ENCODE data around the gene SPO11. TPM values are rescaled to one million over a fixed set of nuclear protein-coding genes. Genes with fewer than 3 reads are reported as not detected.

SPO11 gene
- total RNA-seq, 1 experiment from 2014 or later = not detected

DNA sequence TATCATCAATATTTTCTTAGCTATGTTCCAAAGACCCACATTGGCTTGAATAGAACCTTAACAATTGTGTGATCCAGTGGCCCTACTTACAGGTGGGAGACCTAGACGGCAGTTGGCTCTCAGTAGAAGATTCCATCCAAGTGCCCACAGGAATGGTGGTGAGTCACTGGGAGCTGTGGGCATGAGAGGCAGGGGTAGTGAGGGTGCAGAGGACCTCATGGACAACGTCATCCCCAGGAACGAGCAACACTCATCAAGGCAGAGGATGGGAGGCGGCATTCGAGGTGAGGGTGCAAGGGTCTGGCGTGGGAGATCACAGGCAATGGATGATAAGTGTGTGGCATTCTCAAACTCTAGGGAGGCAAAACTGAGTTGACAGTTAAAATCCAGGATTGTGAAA is 17.5 kb upstream of the SPO11 start:
- Mint-ChIP-seq H3K4me1 (no peaks in the 10 kb centered on the region), H3K9me3 (no peaks in the 10 kb centered on the region), H3K4me3 (no peak overlapping the region), H3K36me3 (ENCODE audit: insufficient read depth in 1 of 3, low read depth in 3 of 3) (no peaks in the 10 kb centered on the region), H3K27ac (no peak overlapping the region), H3K27me3 (ENCODE audit: low read depth) (peaks cover 15% of the 10 kb centered on the region)
- TF ChIP-seq, protein P1, sequence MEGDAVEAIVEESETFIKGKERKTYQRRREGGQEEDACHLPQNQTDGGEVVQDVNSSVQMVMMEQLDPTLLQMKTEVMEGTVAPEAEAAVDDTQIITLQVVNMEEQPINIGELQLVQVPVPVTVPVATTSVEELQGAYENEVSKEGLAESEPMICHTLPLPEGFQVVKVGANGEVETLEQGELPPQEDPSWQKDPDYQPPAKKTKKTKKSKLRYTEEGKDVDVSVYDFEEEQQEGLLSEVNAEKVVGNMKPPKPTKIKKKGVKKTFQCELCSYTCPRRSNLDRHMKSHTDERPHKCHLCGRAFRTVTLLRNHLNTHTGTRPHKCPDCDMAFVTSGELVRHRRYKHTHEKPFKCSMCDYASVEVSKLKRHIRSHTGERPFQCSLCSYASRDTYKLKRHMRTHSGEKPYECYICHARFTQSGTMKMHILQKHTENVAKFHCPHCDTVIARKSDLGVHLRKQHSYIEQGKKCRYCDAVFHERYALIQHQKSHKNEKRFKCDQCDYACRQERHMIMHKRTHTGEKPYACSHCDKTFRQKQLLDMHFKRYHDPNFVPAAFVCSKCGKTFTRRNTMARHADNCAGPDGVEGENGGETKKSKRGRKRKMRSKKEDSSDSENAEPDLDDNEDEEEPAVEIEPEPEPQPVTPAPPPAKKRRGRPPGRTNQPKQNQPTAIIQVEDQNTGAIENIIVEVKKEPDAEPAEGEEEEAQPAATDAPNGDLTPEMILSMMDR (conservative IDR thresholded peaks at IDR 0.05) = no peak
- Histone ChIP-seq H2AFZ (ENCODE audit: low read length) (no peak overlapping the region), H3K23ac (ENCODE audit: insufficient read length, low read depth, low read length) (no peak overlapping the region), H3K23me2 (ENCODE audit: insufficient read length, low read depth, low read length, poor library complexity, severe bottlenecking) (no peaks in the 10 kb centered on the region), H3K79me2 (ENCODE audit: insufficient read depth, low read length) (no peaks in the 10 kb centered on the region), H3K79me1 (ENCODE audit: insufficient read depth, low read depth, low read length, poor library complexity, severe bottlenecking) (no peaks in the 10 kb centered on the region), H3K14ac (ENCODE audit: insufficient read depth, low read length) (no peak overlapping the region), H2BK12ac (ENCODE audit: insufficient read length, low read depth, low read length) (no peak overlapping the region), H3K9me3 (ENCODE audit: control insufficient read depth, low read depth, low read length) (no peaks in the 10 kb centered on the region), H4K8ac (replicated peaks; ENCODE audit: insufficient read length, low read depth, low read length) (no peak overlapping the region), H4K5ac (ENCODE audit: insufficient read length, low read depth, low read length) (no peak overlapping the region), H3T11ph (ENCODE audit: low read length) (no peak overlapping the region), H4K91ac (ENCODE audit: insufficient read length, low read depth, low read length) (no peak overlapping the region), H3K27ac (ENCODE audit: insufficient read length, low read depth, low read length) (no peak overlapping the region), H3K9ac (ENCODE audit: extremely low read depth, insufficient read length, low read length) (no peak overlapping the region), H2BK5ac (ENCODE audit: insufficient read length, low read length) (no peak overlapping the region), H2BK20ac (ENCODE audit: low read depth, low read length, poor library complexity, severe bottlenecking) (no peak overlapping the region), H3K18ac (ENCODE audit: insufficient read length, low read depth, low read length) (no peak overlapping the region), H3K27me3 (ENCODE audit: insufficient read depth, low read length) (no peaks in the 10 kb centered on the region), H3K4me1 (ENCODE audit: insufficient read depth, low read length) (no peaks in the 10 kb centered on the region), H3K4ac (ENCODE audit: low read depth, low read length) (no peak overlapping the region), H4K20me1 (ENCODE audit: control insufficient read depth, insufficient read depth, insufficient read length) (no peaks in the 10 kb centered on the region), H3K4me2 (ENCODE audit: insufficient read depth, insufficient read length, low read length) (no peak overlapping the region), H2BK120ac (ENCODE audit: low read depth, low read length, poor library complexity, severe bottlenecking) (no peak overlapping the region), H2BK15ac (ENCODE audit: low read depth, low read length) (no peak overlapping the region), H3K56ac (ENCODE audit: insufficient read length, low read depth, low read length) (no peak overlapping the region), H2AK5ac (ENCODE audit: insufficient read length, low read length) (no peak overlapping the region)
- WGBS (ENCODE audit: extremely low coverage, insufficient read length, low lambda C conversion rate) = no CpG with 5 or more reads among the region's 6 CpGs
- no peak for DNase-seq

All from H9 (cell line).